Fibroblast of lung (primary cell): Measurements from ENCODE around the gene NUDT3. TPM values are rescaled to one million over a fixed set of nuclear protein-coding genes. Genes with fewer than 3 reads are reported as not detected.

Experiments
- DNase-seq, 2 donors: peaks; one replicate each; pipeline versions ENCODE4 v3.0.0 to v3.0.0-alpha.2; 2010; ENCODE audit warnings: low read depth in 2 of 2
- H2AFZ ChIP-seq: 2 replicates; pipeline ENCODE4 v1.5.1; 2012; ENCODE audit warnings: low read length, control low read depth, inconsistent platforms
- H3K27ac ChIP-seq: 2 replicates; pipeline ENCODE4 v1.5.1; 2011; ENCODE audit warnings: low read length, control low read depth; ENCODE audit not compliant: insufficient read depth
- H3K27me3 ChIP-seq: 2 replicates; pipeline ENCODE4 v1.5.1; 2011; ENCODE audit warnings: mild to moderate bottlenecking, low read length; ENCODE audit not compliant: control insufficient read depth, insufficient read depth
- H3K36me3 ChIP-seq: 2 replicates; pipeline ENCODE4 v1.5.1; 2011; ENCODE audit warnings: low read length; ENCODE audit not compliant: control insufficient read depth, insufficient read depth
- H3K4me1 ChIP-seq: 2 replicates; pipeline ENCODE4 v1.5.1; 2011; ENCODE audit warnings: low read length; ENCODE audit not compliant: control insufficient read depth, insufficient read depth; ENCODE audit errors: extremely low read depth
- H3K4me2 ChIP-seq: 2 replicates; pipeline ENCODE4 v1.5.1; 2011; ENCODE audit warnings: low read length, control low read depth; ENCODE audit not compliant: insufficient read depth; ENCODE audit errors: extremely low read depth
- H3K4me3 ChIP-seq, 4 experiments: fragments of 200-600 bp in 1 of 4; sonication (generic) in 1 of 4; replicated peaks in 1 of 4; 2 replicates each; pipeline ENCODE4 v1.5.1; 2011 to 2016; ENCODE audit warnings: low read length in 4 of 4, low read depth in 3 of 4, mild to moderate bottlenecking in 3 of 4, control low read depth in 2 of 4, inconsistent platforms in 1 of 4, mixed read lengths in 1 of 4; ENCODE audit not compliant: insufficient read depth in 1 of 4; ENCODE audit errors: control extremely low read depth in 1 of 4
- H3K79me2 ChIP-seq: 2 replicates; pipeline ENCODE4 v1.5.1; 2012; ENCODE audit warnings: mild to moderate bottlenecking, low read length, inconsistent platforms; ENCODE audit not compliant: control insufficient read depth, insufficient read depth
- H3K9ac ChIP-seq: 2 replicates; pipeline ENCODE4 v1.5.1; 2011; ENCODE audit warnings: mild to moderate bottlenecking, low read length, control low read depth; ENCODE audit not compliant: insufficient read depth
- H3K9me3 ChIP-seq: 2 replicates; pipeline ENCODE4 v1.5.1; 2012; ENCODE audit warnings: low read depth, low read length; ENCODE audit not compliant: control insufficient read depth, insufficient read depth
- H4K20me1 ChIP-seq: 2 replicates; pipeline ENCODE4 v1.5.1; 2011; ENCODE audit warnings: low read length; ENCODE audit not compliant: control insufficient read depth, insufficient read depth; ENCODE audit errors: extremely low read depth
- CTCF ChIP-seq, 2 donors: IDR thresholded peaks in 1 of 2; conservative IDR thresholded peaks in 1 of 2; 1 replicate in 1 of 2; 2 replicates in 1 of 2; pipeline ENCODE4 v1.5.1; 2011 to 2012; ENCODE audit warnings: low read length in 2 of 2, control low read depth in 1 of 2, inconsistent platforms in 1 of 2, low read depth in 1 of 2, mild to moderate bottlenecking in 1 of 2
- EZH2 ChIP-seq: IDR thresholded peaks from 2 replicates; pipeline ENCODE4 v1.5.1; 2012; ENCODE audit warnings: low read length, control low read depth, mild to moderate bottlenecking; ENCODE audit errors: missing control alignments
- polyA plus RNA-seq, 2 donors: library from polyadenylated mRNA; depleted of rRNA in 1 of 2; stranded (reverse) in 1 of 2; unstranded in 1 of 2; fragments of >200 nt; gene quantifications; 2 replicates each; pipeline ENCODE4 v1.2.1, GENCODE V29; 2011 to 2012; ENCODE audit warnings: missing spikeins in 1 of 2
- total RNA-seq: library from RNA; depleted of rRNA; stranded (reverse); fragments of >200 nt; gene quantifications from 2 replicates; pipeline ENCODE4 v1.2.1, GENCODE V29; 2014

Gene NUDT3
- total and polyA plus RNA-seq, 2 donors (not counting 1 experiment from before 2014, with no cell fraction given), result 16.0 to 27.4 TPM

- no peak overlapping the region for H3K27ac ChIP-seq
These were observed 103.3 kb downstream of the NUDT3 start for GRCh38 chr6:34289137-34289536.

GRCh38 chr6:34288581-34288980 lies 103.9 kb downstream of the NUDT3 start:
- H3K79me2 ChIP-seq, result no peaks in the 10 kb centered on the region
- H3K9me3 ChIP-seq, result no peaks in the 10 kb centered on the region
- H2AFZ ChIP-seq, result no peak overlapping the region
- peaks cover 5% of the 10 kb centered on the region for H3K4me1 ChIP-seq
- DNase-seq, result no peak
- H3K27me3 ChIP-seq, result no peaks in the 10 kb centered on the region
- no peak overlapping the region for H3K4me2 ChIP-seq
- no peak overlapping the region for H3K4me3 ChIP-seq
- H3K27ac ChIP-seq, result no peak overlapping the region
- TF ChIP-seq CTCF (conservative IDR thresholded peaks at IDR 0.05 in 1 of 2, IDR thresholded peaks at IDR 0.05 in 1 of 2; ENCODE audit: low read depth in 1 of 2, low read length in 2 of 2) (no peak), EZH2 (no peak)
- peaks cover 4% of the 10 kb centered on the region for H3K36me3 ChIP-seq
- H3K9ac ChIP-seq, result no peak overlapping the region
- no peaks in the 10 kb centered on the region for H4K20me1 ChIP-seq

More at GRCh38 chr6:34289137-34289536, 103.3 kb downstream of the NUDT3 start:
- TF ChIP-seq CTCF (conservative IDR thresholded peaks at IDR 0.05 in 1 of 2, IDR thresholded peaks at IDR 0.05 in 1 of 2; ENCODE audit: low read depth in 1 of 2, low read length in 2 of 2) (no peak), EZH2 (no peak)
- Histone ChIP-seq H3K36me3 (peaks cover 4% of the 10 kb centered on the region), H3K4me1 (peaks cover 5% of the 10 kb centered on the region), H2AFZ (no peak overlapping the region), H3K4me3 (no peak overlapping the region), H3K9ac (no peak overlapping the region), H3K79me2 (no peaks in the 10 kb centered on the region), H3K9me3 (no peaks in the 10 kb centered on the region), H3K27me3 (no peaks in the 10 kb centered on the region), H3K4me2 (no peak overlapping the region), H4K20me1 (no peaks in the 10 kb centered on the region)
- no peak for DNase-seq

GRCh38 chr6:34285448-34286164 lies 106.9 kb downstream of the NUDT3 start:
- Histone ChIP-seq H3K27me3 (no peaks in the 10 kb centered on the region), H3K9ac (no peak overlapping the region), H3K79me2 (no peaks in the 10 kb centered on the region), H3K4me3 (no peak overlapping the region), H3K4me1 (peaks cover 5% of the 10 kb centered on the region), H2AFZ (no peak overlapping the region), H3K9me3 (no peaks in the 10 kb centered on the region), H3K27ac (peak overlapping the region; percentile 4), H3K36me3 (no peaks in the 10 kb centered on the region), H3K4me2 (no peak overlapping the region), H4K20me1 (no peaks in the 10 kb centered on the region)
- no peak for DNase-seq
- TF ChIP-seq EZH2, result no peak
- no peak for TF ChIP-seq CTCF (conservative IDR thresholded peaks at IDR 0.05 in 1 of 2, IDR thresholded peaks at IDR 0.05 in 1 of 2; ENCODE audit: low read depth in 1 of 2, low read length in 2 of 2)
